ENCODE measurements around the gene SEC22A. TPM values are rescaled to one million over a fixed set of nuclear protein-coding genes. Genes with fewer than 3 reads are reported as not detected.

Gene SEC22A
- total and polyA plus RNA-seq, 2 of the 13 experiments (the other 11 are each of a cell fraction or from before 2014, with no cell fraction given): 14.1 to 17.3 TPM

DNA sequence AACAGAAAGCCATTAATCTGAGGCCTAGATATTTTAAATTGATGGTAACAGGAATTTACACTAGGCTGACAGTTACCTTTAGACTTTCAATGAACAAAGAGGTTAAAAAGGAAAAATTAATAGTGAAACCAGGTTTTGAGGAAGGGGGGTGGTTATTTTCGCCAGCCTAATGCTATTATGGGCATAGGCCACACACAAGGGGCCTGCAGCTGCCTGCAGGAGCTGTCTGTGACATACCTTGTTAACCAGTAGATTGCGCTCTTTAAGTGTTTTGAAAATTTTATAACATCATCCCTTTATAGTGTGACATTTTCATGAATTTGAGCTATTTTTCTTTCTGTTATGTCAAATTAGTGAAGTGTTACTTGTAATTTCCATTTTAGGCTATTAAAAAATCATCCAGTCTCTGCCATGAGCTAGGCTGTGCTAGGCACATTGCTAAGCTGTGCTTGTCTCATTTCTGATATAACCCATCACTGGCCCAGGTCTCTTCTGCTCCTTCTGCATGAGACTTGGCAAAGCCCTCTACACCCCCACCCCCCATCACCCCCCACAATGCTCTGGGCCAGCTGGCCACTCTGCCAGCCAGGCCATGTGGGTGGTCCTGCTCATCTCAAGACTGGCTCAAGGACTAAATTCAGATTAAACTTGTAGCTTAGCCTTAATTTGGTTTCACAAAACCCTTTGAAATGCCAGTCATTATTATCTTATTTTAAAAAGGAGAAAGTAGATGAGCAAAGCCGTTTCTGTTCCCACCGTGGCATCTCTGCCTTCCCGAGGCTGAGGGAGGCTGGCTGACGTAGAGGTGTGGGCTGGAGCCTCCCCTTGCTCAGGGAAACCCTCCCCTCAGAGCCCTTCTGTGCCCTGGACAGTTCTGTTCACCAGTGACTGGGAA is 48.4 kb upstream of the SEC22A start:
- FAIRE-seq (no peak), DNase-seq (ENCODE audit: low spot score) (no peak), ATAC-seq (no peak)
- H2AFZ ChIP-seq (ENCODE audit: low read length): no peak overlapping the region
- peaks cover 7% of the 10 kb centered on the region; the same call in 1 of the 2 replicates for H4K20me1 ChIP-seq (ENCODE audit: insufficient read depth, low read length)
- in situ Hi-C loops (cut with HindIII; ENCODE audit: extremely low pct_ligation_motif_present, low pct_unique_long_range_greater_than_20kb): no loop called here
- no TSS peak for BruUV-seq (replicated peaks)
- POLR2A ChIA-PET: no interaction called here
- no peak overlapping the region for H3K27ac ChIP-seq (ENCODE audit: extremely low read length, insufficient read depth, low read length)
- TF ChIP-seq, protein P1, sequence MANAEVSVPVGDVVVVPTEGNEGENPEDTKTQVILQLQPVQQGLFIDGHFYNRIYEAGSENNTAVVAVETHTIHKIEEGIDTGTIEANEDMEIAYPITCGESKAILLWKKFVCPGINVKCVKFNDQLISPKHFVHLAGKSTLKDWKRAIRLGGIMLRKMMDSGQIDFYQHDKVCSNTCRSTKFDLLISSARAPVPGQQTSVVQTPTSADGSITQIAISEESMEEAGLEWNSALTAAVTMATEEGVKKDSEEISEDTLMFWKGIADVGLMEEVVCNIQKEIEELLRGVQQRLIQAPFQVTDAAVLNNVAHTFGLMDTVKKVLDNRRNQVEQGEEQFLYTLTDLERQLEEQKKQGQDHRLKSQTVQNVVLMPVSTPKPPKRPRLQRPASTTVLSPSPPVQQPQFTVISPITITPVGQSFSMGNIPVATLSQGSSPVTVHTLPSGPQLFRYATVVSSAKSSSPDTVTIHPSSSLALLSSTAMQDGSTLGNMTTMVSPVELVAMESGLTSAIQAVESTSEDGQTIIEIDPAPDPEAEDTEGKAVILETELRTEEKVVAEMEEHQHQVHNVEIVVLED (CRISPR knock-in tag; IDR thresholded peaks at IDR 0.05; ENCODE audit: borderline replicate concordance): no peak
- TF ChIP-seq AKNA (CRISPR knock-in tag; IDR thresholded peaks at IDR 0.05; ENCODE audit: borderline replicate concordance): no peak
- TF ChIP-seq, protein P2, sequence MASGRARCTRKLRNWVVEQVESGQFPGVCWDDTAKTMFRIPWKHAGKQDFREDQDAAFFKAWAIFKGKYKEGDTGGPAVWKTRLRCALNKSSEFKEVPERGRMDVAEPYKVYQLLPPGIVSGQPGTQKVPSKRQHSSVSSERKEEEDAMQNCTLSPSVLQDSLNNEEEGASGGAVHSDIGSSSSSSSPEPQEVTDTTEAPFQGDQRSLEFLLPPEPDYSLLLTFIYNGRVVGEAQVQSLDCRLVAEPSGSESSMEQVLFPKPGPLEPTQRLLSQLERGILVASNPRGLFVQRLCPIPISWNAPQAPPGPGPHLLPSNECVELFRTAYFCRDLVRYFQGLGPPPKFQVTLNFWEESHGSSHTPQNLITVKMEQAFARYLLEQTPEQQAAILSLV (CRISPR knock-in tag; IDR thresholded peaks at IDR 0.05; ENCODE audit: borderline replicate concordance): no peak
- TF ChIP-seq, protein P3, sequence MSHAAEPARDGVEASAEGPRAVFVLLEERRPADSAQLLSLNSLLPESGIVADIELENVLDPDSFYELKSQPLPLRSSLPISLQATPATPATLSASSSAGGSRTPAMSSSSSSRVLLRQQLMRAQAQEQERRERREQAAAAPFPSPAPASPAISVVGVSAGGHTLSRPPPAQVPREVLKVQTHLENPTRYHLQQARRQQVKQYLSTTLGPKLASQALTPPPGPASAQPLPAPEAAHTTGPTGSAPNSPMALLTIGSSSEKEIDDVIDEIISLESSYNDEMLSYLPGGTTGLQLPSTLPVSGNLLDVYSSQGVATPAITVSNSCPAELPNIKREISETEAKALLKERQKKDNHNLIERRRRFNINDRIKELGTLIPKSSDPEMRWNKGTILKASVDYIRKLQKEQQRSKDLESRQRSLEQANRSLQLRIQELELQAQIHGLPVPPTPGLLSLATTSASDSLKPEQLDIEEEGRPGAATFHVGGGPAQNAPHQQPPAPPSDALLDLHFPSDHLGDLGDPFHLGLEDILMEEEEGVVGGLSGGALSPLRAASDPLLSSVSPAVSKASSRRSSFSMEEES (CRISPR knock-in tag; IDR thresholded peaks at IDR 0.05): no peak
- TF ChIP-seq ZNF496 (CRISPR knock-in tag; IDR thresholded peaks at IDR 0.05; ENCODE audit: insufficient replicate concordance): no peak
- no peak for TF ChIP-seq HOXA7 (CRISPR knock-in tag; IDR thresholded peaks at IDR 0.05)
- no peak for TF ChIP-seq ZSCAN12 (CRISPR knock-in tag; IDR thresholded peaks at IDR 0.05)
- peaks cover 29 to 71% of the 10 kb centered on the region in 2 experiments for H3K36me3 ChIP-seq (replicated peaks in 1 of 2; ENCODE audit: control insufficient read depth in 1 of 2, insufficient read depth in 2 of 2, low read length in 2 of 2)
- no peak overlapping the region for H3K9ac ChIP-seq (ENCODE audit: insufficient read depth, low read depth, low read length)
- H3K4me3 ChIP-seq (replicated peaks in 1 of 3; ENCODE audit: insufficient read depth in 1 of 3, low read depth in 2 of 3, low read length in 3 of 3): no peak overlapping the region
- H3K9me3 ChIP-seq (ENCODE audit: low read length): no peaks in the 10 kb centered on the region
- no peaks in the 10 kb centered on the region for H3K79me2 ChIP-seq (ENCODE audit: insufficient read depth, low read length)
- H3K4me2 ChIP-seq (ENCODE audit: low read depth, low read length): no peak overlapping the region
- no peaks in the 10 kb centered on the region for H3K27me3 ChIP-seq (ENCODE audit: control insufficient read depth in 1 of 2, insufficient read depth in 2 of 2, low read length in 2 of 2)
- intact Hi-C loops (cut with micrococcal nuclease; ENCODE audit: unreplicated experiment): no loop called here
- whole genome bisulfite sequencing (ENCODE audit: low lambda C conversion rate): 96% methylated on average over 6 of the region's 6 CpGs
- H3K4me1 ChIP-seq (ENCODE audit: insufficient read depth, low read length): peaks cover 23% of the 10 kb centered on the region
- CTCF ChIA-PET (ENCODE audit: low intra/inter-chr PET ratio, low total read pairs): no interaction called here
